ENCODE measurements around the gene MGAT3. TPM values are rescaled to one million over a fixed set of nuclear protein-coding genes. Genes with fewer than 3 reads are reported as not detected.

Gene MGAT3
- total and polyA plus RNA-seq, 10 donors: 1.3 to 14.4 (median 9.1) TPM

DNA sequence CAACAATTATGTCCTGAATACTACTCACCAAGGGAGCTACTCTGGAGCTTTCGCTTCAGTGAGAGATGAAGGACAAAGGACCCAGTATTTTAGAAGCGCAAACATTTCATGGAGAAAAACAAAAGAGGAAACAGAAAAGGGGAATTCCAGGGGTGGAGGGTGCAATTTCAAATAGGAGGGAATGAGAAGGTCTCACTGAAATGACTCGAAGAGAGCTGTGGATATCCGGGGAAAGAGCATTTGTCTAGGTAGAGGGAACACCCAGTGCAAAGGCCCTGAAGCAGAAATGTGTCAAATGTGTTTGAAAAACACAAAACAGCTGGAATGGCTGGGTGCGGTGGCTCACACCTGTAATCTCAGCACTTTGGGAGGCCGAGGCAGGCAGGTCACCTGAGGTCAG, 73.3 kb downstream of the MGAT3 start:
- Histone ChIP-seq H3K27me3 (replicated peaks in 1 of 7) (no peaks in the 10 kb centered on the region), H3K4me3 (peak overlapping the region in 1 of 8 donors; percentile 64), H3K4me1 (peaks cover 69 to 95% (median 89%) of the 10 kb centered on the region in 6 donors), H3K9me3 (no peaks in the 10 kb centered on the region), H3K36me3 (peaks cover 0 to 59% (median 18%) of the 10 kb centered on the region in 6 donors), H3K27ac (peak overlapping the region in 5 of 8 donors; percentile 60 to 99 (median 85))
- TF ChIP-seq POLR2A (IDR thresholded peaks at IDR 0.05): no peak
- TF ChIP-seq CTCF (IDR thresholded peaks at IDR 0.05 in 8 of 11, conservative IDR thresholded peaks at IDR 0.05 in 3 of 11): no peak
- no peak for TF ChIP-seq POLR2AphosphoS5 (IDR thresholded peaks at IDR 0.05)
- 60 to 81% (median 66%) methylated on average over 6 of the region's 6 CpGs for WGBS, 5 donors
- DNase-seq: no peak
- intact Hi-C loops (cut with DNase I; ENCODE audit: low total_unique reads): loop anchor here (5.0 kb wide), 1 partner anchor 817 kb away; the partner anchor contains the start of gene ADSL

DNA sequence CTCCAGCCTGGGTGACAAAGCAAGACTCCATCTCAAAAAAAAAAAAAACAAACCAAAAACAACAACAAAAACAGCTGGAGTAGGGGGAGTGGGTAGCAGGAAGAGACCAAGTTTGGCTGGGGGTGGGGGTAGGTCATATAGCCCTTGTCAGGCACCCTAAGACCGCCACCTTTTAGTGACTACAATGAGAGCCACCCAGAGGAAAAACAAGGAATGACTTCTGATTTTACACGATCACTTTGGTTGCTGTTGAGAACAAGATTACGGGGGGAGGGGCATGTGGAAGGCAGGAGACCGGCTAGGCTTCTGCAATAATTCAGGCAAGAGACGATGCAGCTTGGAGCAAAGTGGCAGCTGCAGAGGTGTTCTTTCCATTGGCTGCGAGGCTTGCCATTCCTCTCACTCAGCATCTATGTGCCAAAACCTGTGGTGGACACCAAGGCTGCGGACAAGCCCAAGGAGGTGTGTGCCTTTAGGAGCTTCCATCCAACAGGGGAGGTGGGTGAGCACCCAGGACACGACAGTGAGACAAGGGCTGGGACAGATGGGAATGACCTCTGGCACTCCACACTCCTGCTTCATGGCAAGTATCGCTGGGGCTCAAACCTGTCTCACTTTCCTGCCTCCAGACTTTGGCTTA, 74.0 kb downstream of the MGAT3 start:
- DNase-seq: no peak

GRCh38 chr22:39532215-39533073, 75.6 kb downstream of the MGAT3 start, which contains the start of gene RPS19BP1:
Gene RPS19BP1 (minus strand): TSS chr22:39532748. CDS start chr22:39532738, 10 bp downstream.
- H3K4me1 ChIP-seq: peaks cover 51 to 75% (median 66%) of the 10 kb centered on the region in 6 donors
- WGBS, 5 donors: 0 to 1% (median 0%) methylated on average over 55 to 67 of the region's 67 CpGs

More for the DNA sequence above, 74.0 kb downstream of the MGAT3 start:
- Histone ChIP-seq H3K4me3 (peak overlapping the region in 4 of 8 donors; percentile 65 to 87 (median 76)), H3K27ac (peak overlapping the region in 3 of 8 donors; percentile 92 to 99 (median 97)), H3K4me1 (peaks cover 63 to 91% (median 83%) of the 10 kb centered on the region in 6 donors), H3K9me3 (no peaks in the 10 kb centered on the region), H3K27me3 (replicated peaks in 1 of 7) (no peaks in the 10 kb centered on the region), H3K36me3 (peaks cover 0 to 52% (median 16%) of the 10 kb centered on the region in 6 donors)
- TF ChIP-seq POLR2AphosphoS5 (IDR thresholded peaks at IDR 0.05): no peak
- peak in 3 of 11 experiments; percentile 24 to 27 (median 24) for TF ChIP-seq CTCF (IDR thresholded peaks at IDR 0.05 in 8 of 11, conservative IDR thresholded peaks at IDR 0.05 in 3 of 11)
- WGBS, 5 donors: 38 to 54% (median 45%) methylated on average over 9 of the region's 9 CpGs
- intact Hi-C loops (cut with DNase I; ENCODE audit: low total_unique reads): loop anchor here (5.0 kb wide), 1 partner anchor 816 kb away; the partner anchor contains the start of gene ADSL

More at GRCh38 chr22:39532215-39533073, 75.6 kb downstream of the MGAT3 start, which contains the start of gene RPS19BP1:
- peak; percentile 100 for DNase-seq
- TF ChIP-seq CTCF (IDR thresholded peaks at IDR 0.05 in 8 of 11, conservative IDR thresholded peaks at IDR 0.05 in 3 of 11): peak in 4 of 11 experiments; percentile 3 to 25 (median 19)
- peak; percentile 94 to 97 (median 95) for TF ChIP-seq POLR2AphosphoS5 (IDR thresholded peaks at IDR 0.05)
- TF ChIP-seq POLR2A (IDR thresholded peaks at IDR 0.05): peak in 1 of 3 donors; percentile 72
- H3K9me3 ChIP-seq: no peaks in the 10 kb centered on the region
- intact Hi-C loops (cut with DNase I; ENCODE audit: low total_unique reads): loop anchor here (5.0 kb wide), 1 partner anchor 815 kb away; the partner anchor contains the start of gene ADSL
- H3K4me3 ChIP-seq: peak within 1 kb of the TSS; percentile 59 to 87 (median 72)
- no peaks in the 10 kb centered on the region for H3K27me3 ChIP-seq (replicated peaks in 1 of 7)
- peaks cover 0 to 41% (median 16%) of the 10 kb centered on the region in 6 donors for H3K36me3 ChIP-seq
- H3K27ac ChIP-seq: peak within 1 kb of the TSS; percentile 81 to 99 (median 93)

Data from spleen (tissue), 11 donors.